ENCODE results near the gene ETFA. TPM values are rescaled to one million over a fixed set of nuclear protein-coding genes. Genes with fewer than 3 reads are reported as not detected.

ETFA gene
- total RNA-seq, 1 donor from 2014 or later = 117 TPM

DNA sequence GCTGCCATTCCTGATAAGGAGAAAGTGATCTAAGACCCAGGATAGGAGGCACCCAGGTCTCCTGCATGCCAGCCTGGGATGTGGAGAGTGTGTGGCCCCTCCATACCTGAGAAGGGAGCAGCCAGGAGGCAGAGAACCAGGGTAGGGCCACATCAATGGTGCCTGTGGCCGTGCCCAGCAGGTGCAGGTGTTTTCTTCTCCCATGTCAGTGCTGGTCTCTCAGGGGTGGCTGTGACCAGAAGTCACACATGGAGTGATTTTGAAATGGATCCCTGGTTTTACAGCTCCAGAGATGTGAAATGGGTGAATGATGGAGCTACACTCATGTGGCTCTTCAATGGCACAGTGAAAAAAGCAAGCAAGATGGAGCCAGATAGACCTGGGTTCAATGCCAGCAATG lies 22.0 kb upstream of the ETFA start:
- peaks cover 21% of the 10 kb centered on the region for H3K4me1 Mint-ChIP-seq (ENCODE audit: low read depth)
- H3K36me3 Mint-ChIP-seq (ENCODE audit: low read depth) = peaks cover 5% of the 10 kb centered on the region
- H3K27me3 Mint-ChIP-seq (ENCODE audit: low read depth) = peaks cover 56% of the 10 kb centered on the region
- H3K9me3 Mint-ChIP-seq (ENCODE audit: low read depth) = no peaks in the 10 kb centered on the region
- TF ChIP-seq CTCF (IDR thresholded peaks at IDR 0.05) = no peak
- H3K4me3 Mint-ChIP-seq (ENCODE audit: unreplicated experiment) = no peak overlapping the region
- DNase-seq (ENCODE audit: low spot score) = no peak
- H3K27ac Mint-ChIP-seq (ENCODE audit: unreplicated experiment) = no peak overlapping the region

DNA sequence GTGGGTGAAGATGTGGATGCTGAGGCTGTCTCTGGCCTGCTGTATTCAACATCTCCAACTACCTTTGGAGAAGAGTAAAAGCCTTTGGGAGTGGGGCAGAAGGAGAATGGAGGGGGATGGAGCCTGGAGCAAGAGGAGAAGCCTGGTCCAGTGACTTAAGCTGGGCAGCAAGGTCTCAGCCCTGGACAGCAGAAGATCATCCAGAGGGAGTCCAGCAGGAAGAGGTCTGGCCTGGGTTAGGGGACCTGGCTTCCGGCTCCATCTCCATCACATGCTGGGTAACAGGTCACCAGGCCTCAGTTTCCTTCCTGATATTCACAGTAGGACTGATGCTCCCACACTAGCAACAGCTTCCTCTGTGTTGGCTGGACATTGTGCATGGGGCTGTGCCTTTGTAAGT lies 21.5 kb upstream of the ETFA start:
- TF ChIP-seq CTCF (IDR thresholded peaks at IDR 0.05) = no peak
- H3K9me3 Mint-ChIP-seq (ENCODE audit: low read depth) = no peaks in the 10 kb centered on the region
- no peak overlapping the region for H3K27ac Mint-ChIP-seq (ENCODE audit: unreplicated experiment)
- H3K27me3 Mint-ChIP-seq (ENCODE audit: low read depth) = peaks cover 60% of the 10 kb centered on the region
- H3K36me3 Mint-ChIP-seq (ENCODE audit: low read depth) = peaks cover 5% of the 10 kb centered on the region
- peaks cover 21% of the 10 kb centered on the region for H3K4me1 Mint-ChIP-seq (ENCODE audit: low read depth)
- no peak overlapping the region for H3K4me3 Mint-ChIP-seq (ENCODE audit: unreplicated experiment)
- DNase-seq (ENCODE audit: low spot score) = no peak

DNA sequence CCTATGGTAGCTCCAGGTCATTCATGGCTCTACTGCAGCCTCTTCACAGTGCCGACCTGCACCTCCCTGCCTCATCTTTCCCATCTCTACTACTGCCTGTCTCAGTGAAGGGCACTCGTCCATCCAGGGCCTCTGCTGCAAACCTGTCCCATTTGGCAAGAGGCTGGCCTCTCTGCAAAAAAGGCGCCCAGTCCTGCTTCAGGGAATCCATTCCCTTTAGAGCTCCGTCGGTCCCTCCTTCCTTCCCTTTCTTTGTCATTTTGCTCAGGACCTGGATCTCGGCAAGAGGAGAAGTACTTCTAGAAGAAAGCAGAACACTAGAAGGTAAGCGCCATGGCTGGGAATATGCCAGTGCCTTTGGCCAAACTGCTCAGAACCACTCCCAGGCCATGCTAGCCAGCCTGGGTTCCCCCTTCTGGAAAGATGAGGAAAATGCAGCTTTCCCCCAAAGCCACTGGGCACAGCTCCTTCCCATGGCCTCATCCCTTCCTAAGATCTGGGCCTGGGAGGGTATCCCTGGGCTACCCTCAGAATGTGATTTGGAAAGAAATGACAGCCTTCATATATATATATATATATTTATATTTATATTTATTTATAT lies 18.9 kb upstream of the ETFA start:
- H3K27ac Mint-ChIP-seq (ENCODE audit: unreplicated experiment) = no peak overlapping the region
- no peaks in the 10 kb centered on the region for H3K9me3 Mint-ChIP-seq (ENCODE audit: low read depth)
- TF ChIP-seq CTCF (IDR thresholded peaks at IDR 0.05) = peak; percentile 78
- H3K4me1 Mint-ChIP-seq (ENCODE audit: low read depth) = peaks cover 2% of the 10 kb centered on the region
- H3K27me3 Mint-ChIP-seq (ENCODE audit: low read depth) = peaks cover 50% of the 10 kb centered on the region
- DNase-seq (ENCODE audit: low spot score) = no peak
- peaks cover 3% of the 10 kb centered on the region for H3K36me3 Mint-ChIP-seq (ENCODE audit: low read depth)
- H3K4me3 Mint-ChIP-seq (ENCODE audit: unreplicated experiment) = no peak overlapping the region

- H3K4me1 Mint-ChIP-seq (ENCODE audit: low read depth) = no peaks in the 10 kb centered on the region
- H3K4me3 Mint-ChIP-seq (ENCODE audit: unreplicated experiment) = no peak overlapping the region
- no peak for TF ChIP-seq CTCF (IDR thresholded peaks at IDR 0.05)
- H3K27me3 Mint-ChIP-seq (ENCODE audit: low read depth) = peaks cover 50% of the 10 kb centered on the region
- no peaks in the 10 kb centered on the region for H3K36me3 Mint-ChIP-seq (ENCODE audit: low read depth)
- DNase-seq (ENCODE audit: low spot score) = no peak
- no peak overlapping the region for H3K27ac Mint-ChIP-seq (ENCODE audit: unreplicated experiment)
- H3K9me3 Mint-ChIP-seq (ENCODE audit: low read depth) = no peaks in the 10 kb centered on the region
These were observed 17.7 kb upstream of the ETFA start for GRCh38 chr15:76328958-76329357.

- no peaks in the 10 kb centered on the region for H3K4me1 Mint-ChIP-seq (ENCODE audit: low read depth)
- no peak overlapping the region for H3K27ac Mint-ChIP-seq (ENCODE audit: unreplicated experiment)
- peaks cover 52% of the 10 kb centered on the region for H3K27me3 Mint-ChIP-seq (ENCODE audit: low read depth)
- no peaks in the 10 kb centered on the region for H3K36me3 Mint-ChIP-seq (ENCODE audit: low read depth)
- H3K9me3 Mint-ChIP-seq (ENCODE audit: low read depth) = no peaks in the 10 kb centered on the region
- no peak overlapping the region for H3K4me3 Mint-ChIP-seq (ENCODE audit: unreplicated experiment)
- no peak for DNase-seq (ENCODE audit: low spot score)
- TF ChIP-seq CTCF (IDR thresholded peaks at IDR 0.05) = no peak
These were observed 16.9 kb upstream of the ETFA start for GRCh38 chr15:76328106-76328696.

All from chondrocyte (in vitro differentiated cells).